Esophagus mucosa (tissue), 1 donor: ENCODE results near the gene AVPR1B. TPM values are rescaled to one million over a fixed set of nuclear protein-coding genes. Genes with fewer than 3 reads are reported as not detected.

Source experiments
- ATAC-seq: fragments of 200-7000 bp; cut with Tn5 transposase; one replicate; pipeline ENCODE4 v1.9.1; 2020
- total RNA-seq: library from RNA; stranded (reverse); gene quantifications from one replicate; pipeline ENCODE4 v1.2.4, GENCODE V29; 2023
- donor health status: DM: yes; HTN: yes; CAD: no.

Gene AVPR1B
- total RNA-seq, 1 donor from 2014 or later: not detected

DNA sequence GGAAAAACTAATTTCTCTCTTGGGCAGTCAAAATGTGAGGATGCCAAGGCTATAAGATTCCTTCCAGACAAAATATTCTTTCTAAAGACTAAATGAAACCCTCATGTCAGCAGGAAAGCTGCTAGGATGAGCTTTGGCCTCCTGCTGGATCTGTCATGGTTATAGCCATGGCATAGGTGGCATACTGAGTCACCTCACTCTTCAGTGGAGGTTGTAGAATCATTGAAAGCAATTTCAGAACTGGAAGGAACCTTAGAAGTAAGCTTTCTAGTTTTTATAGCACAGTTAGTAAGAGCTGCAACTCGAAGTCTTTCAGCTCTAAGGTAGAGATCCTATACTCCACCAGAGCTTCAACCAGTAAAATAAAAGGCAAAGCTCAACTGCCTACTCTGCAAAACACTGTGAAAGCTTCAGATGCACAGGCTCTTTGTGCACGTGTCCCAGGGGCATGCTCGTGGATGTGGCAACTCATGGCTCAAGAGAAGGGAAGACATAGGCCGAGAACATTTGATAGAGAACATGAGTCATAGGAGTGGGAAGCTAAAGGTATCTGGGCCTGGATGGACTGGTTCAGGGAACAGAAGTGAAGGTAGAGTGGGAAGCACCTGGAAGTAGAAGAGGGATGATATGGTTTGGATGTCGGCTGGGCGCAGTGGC, 5.8 kb downstream of the AVPR1B start:
- peak; percentile 52 for ATAC-seq

- ATAC-seq: no peak
Observed at GRCh38 chr1:206110820-206111219, 6.4 kb downstream of the AVPR1B start.

- ATAC-seq: no peak
Observed at GRCh38 chr1:206110161-206110560, 7.0 kb downstream of the AVPR1B start.

GRCh38 chr1:206109718-206110117, 7.5 kb downstream of the AVPR1B start:
- no peak for ATAC-seq

DNA sequence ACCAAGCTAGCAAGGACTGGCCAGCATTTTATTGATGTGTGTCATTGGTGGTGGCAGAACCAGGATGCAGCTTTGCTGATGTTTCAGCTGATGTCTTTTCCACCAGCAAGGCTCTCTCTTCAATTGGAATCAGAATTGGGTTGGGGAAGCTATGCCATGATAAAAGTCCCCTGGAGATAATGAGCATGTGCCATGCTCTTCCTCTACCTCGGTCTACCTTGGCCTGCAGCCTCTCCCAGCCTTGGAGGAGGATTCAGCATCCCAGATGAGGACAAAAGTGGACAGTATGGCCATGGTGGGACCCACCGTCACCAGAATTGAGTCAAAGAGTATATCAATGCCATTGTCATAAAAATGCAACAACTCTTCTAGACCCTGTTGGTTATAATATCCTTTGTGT, 8.6 kb downstream of the AVPR1B start:
- no peak for ATAC-seq

- ATAC-seq: no peak
Observed at GRCh38 chr1:206107168-206107544, 10.0 kb downstream of the AVPR1B start.

GRCh38 chr1:206106328-206107167, 10.6 kb downstream of the AVPR1B start:
- ATAC-seq: peak; percentile 84

DNA sequence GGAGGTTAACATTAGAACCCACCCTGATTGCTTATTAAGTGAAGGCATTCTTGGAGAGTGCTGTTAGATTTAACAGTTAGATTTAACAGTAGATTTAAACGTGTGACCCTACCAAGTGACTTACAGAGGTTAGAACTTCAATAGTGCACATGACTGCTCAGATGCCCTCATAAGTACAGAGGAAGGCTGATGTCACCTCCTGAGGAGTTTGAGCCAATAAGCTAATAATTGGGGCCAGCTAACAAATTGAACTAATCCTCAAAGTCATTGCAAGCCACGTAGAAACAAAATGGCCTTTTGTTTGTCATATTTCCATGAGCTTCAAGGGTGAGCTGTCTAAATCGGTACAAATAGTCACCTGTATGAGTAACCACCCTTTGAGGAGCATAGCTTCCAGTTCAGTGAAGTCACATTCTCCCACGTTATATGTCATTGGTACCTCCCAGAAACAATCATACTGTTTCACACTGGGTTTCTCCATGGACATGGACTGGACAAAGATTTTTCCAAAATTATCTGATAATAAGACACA, 11.7 kb downstream of the AVPR1B start:
- ATAC-seq: peak; percentile 78

DNA sequence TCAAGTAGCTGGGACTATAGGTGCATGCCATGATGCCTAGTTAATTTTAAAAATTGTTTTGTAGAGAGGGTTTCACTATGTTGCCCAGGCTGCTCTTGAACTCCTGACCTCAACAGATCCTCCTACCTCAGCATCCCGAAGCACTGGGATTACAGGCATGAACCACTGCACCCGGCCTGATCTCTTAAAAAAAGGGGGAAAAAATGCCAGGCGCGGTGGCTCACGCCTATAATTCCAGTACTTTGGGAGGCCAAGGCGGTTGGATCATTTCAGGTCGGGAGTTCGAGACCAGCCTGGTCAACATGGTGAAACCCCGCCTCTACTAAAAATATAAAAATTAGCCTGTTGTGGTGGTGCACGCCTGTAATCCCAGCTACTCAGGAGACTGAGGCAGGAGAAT, 13.2 kb downstream of the AVPR1B start:
- no peak for ATAC-seq

- ATAC-seq: no peak
Observed at GRCh38 chr1:206102292-206102936, 14.8 kb downstream of the AVPR1B start.

GRCh38 chr1:206101351-206102045, 15.7 kb downstream of the AVPR1B start:
- ATAC-seq: no peak

DNA sequence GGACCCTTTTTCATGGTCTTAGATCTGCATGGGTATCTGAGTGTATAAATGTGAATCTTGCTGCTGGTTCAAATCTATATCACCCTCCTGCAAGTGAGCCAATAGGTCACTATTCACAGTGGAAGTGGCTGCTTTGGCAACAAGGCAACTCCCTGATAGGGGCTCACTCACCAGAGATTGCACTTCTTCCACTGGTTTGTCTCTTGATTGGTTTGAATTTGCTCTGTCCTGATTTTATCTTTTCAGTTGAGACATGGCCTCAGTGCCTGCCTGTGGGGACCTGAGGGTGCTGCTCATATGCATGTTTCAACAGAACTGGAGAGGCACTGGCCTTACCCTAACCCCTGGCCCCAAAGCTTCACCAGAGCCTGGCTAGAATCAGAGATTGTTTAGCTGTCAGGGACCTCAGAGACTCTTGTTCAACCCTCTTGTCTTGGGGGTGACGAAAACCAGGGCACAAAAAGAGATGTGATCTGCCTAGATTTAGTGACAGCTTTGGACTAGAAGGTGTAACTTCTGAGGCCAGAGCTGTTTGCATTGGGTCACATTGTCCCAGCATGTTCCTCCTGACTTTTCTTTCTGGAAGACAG, 16.9 kb downstream of the AVPR1B start:
- no peak for ATAC-seq

DNA sequence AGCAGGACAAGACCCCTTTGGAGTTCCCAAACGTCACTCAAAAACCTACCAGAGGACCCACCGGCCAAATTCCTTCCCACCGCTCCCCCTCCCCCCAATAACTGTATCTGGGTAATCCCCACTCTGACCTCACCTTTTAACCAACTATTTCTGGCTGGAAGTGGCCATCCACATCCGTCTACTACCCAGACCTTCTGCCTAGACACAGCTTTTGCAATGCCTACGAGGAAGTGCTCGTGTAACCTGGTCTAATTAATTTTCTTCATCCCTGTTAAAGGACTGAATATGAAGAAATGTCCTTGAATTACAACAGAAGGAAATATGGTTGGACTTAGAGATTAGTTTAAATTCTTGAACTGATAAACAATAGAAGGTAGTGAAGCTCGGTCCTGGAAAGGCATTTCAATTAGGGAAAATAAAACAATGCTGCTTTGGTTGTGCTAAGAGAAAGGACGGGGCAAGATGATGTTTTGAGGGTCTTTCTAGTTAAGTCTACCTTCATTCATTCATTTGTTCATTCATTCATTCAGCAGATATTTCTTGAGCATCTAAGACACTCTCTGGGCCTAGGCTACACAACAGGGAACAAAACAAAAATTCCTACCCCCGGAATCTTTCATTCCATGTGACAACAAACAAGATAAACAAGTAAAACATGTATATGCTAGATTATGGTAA, 18.8 kb downstream of the AVPR1B start:
- no peak for ATAC-seq

GRCh38 chr1:206097381-206097780, 19.8 kb downstream of the AVPR1B start:
- ATAC-seq: no peak

GRCh38 chr1:206094024-206094423, 23.2 kb downstream of the AVPR1B start:
- no peak for ATAC-seq

GRCh38 chr1:206089341-206089740, 27.8 kb downstream of the AVPR1B start:
- no peak for ATAC-seq

DNA sequence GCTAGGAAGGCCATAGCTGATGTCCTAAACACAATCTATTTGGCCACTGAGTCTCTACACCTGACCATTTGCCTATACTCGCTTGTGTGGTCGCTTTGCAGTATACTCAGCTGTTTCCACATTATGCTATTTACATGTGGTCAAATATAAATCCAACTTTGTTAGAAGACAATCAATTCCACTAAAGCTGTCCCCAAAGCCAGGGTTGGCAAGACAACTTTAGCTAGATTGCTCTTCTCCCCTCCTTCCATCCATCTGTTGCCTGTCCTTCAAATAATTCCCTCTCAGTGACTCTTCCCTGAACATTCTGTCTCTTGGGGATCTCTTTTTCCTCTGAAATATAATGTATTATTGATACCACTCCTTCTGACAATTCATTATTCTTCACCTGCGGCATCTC, 30.1 kb downstream of the AVPR1B start:
- no peak for ATAC-seq

GRCh38 chr1:206083750-206084149, 33.4 kb downstream of the AVPR1B start:
- no peak for ATAC-seq

DNA sequence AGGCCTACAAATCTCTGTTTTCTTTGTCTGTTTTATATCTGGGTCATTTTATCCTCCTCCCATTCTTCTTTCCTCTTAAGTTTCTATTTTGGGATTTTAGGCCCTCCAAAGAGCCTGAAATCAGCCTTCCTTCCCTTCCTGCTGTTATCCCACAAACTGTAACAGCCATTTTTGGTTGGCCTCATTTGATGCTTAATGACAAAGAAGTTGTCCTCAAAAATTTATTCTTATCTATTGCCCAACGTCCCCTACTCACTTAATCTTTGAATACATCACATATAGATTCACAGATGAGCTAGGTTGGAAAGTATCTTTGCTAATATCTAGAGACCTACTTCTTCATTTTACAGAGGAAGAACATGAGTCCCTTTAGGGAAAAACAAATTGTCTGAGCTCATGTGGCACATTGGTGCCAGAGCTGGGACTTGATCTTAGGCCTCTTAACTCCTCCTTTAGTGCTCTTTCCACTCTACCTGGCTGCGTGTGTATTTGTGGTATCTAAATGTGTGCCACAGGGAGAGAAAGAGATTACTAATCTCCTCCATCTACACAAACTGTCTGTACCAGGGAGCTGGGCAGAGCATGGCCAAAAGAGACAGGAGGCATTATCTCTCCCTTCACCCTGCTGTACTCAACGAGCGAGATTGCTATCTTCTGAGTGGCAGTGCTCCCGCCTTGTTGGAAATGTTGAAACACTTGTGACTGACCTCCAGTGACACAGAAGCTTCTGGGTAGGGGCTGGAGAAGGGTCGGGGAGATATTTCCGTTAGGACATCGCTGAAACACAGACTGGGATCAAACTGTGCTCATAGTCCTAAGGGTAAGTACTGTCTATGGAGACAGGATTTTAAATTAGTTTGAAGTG, 34.1 kb downstream of the AVPR1B start:
- ATAC-seq: no peak

GRCh38 chr1:206081856-206082255, 35.3 kb downstream of the AVPR1B start:
- no peak for ATAC-seq
